ENCODE measurements around the gene CCL1. TPM values are rescaled to one million over a fixed set of nuclear protein-coding genes. Genes with fewer than 3 reads are reported as not detected.

CCL1 gene
- total and polyA plus RNA-seq, 8 donors: not detected

DNA sequence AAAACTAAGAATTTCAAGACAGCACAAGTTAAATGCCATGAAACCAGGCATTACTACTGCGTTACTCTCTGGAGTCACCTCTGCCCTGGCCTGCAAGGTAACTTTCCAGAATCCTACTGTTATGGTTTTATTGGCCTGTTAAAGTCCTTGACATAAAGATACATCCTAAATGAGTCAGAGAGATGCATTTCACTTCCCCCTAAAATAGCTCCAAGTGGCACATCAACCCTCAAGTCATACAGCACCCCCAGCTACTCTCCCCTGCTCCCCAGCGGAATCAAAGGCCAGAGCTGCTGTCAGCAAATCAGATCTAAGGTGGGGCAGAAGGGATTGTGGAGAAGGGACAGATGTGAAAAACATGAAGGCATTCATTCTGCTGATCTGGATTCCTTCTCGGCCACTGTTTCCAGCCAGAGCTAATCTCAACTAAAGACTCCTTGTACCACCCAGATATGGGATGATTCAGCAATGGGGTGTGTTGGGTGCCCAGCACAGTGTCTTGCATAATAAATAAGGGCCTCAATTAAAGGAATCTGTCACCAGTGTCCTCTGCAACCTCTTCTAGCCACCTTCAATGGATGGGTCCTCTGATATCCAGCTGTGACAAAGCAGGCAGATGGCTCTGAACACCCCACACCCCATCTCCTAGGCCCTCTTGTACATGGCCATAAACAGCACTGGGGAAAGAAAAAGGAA lies 8.5 kb upstream of the CCL1 start:
- TF ChIP-seq EP300 (IDR thresholded peaks at IDR 0.05): no peak
- no peak for TF ChIP-seq CTCF (IDR thresholded peaks at IDR 0.05)
- TF ChIP-seq POLR2AphosphoS5 (IDR thresholded peaks at IDR 0.05): no peak
- no peak for TF ChIP-seq POLR2A (IDR thresholded peaks at IDR 0.05)
- no peak overlapping the region for H3K4me3 ChIP-seq
- intact Hi-C loops (cut with DNase I; ENCODE audit: low total_unique reads): no loop called here
- H3K36me3 ChIP-seq: no peaks in the 10 kb centered on the region
- H3K27ac ChIP-seq: no peak overlapping the region
- 76 to 91% (median 88%) methylated on average over 3 of the region's 3 CpGs for WGBS, 5 donors
- peaks cover 0 to 5% (median 0%) of the 10 kb centered on the region in 4 donors for H3K4me1 ChIP-seq
- H3K9me3 ChIP-seq: no peaks in the 10 kb centered on the region
- DNase-seq: no peak
- peaks cover 0 to 13% (median 0%) of the 10 kb centered on the region in 3 donors for H3K27me3 ChIP-seq

DNA sequence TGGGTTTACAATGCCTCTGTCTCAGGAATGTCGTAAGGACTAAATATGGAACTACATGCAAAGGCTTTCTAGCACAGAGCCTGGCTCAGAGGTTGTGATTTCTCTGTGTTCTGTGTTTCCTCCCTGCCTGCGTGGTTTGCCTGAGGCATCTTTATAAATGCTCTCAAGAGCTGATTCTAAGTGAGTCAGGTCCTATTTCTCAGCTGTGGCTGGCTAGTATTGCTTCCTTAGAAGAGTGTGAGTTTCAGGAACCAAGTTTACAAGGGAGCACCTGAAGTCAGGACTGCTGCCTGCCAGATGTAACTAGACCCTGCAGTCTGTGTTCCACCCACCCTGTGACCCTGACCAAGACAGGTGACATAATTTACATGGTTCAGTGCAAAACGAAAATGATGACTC lies 8.0 kb upstream of the CCL1 start:
- Histone ChIP-seq H3K9me3 (no peaks in the 10 kb centered on the region), H3K4me3 (no peak overlapping the region), H3K36me3 (no peaks in the 10 kb centered on the region), H3K27me3 (peaks cover 0 to 18% (median 0%) of the 10 kb centered on the region in 3 donors), H3K27ac (no peak overlapping the region), H3K4me1 (peaks cover 0 to 5% (median 0%) of the 10 kb centered on the region in 4 donors)
- no peak for TF ChIP-seq POLR2A (IDR thresholded peaks at IDR 0.05)
- no peak for TF ChIP-seq CTCF (IDR thresholded peaks at IDR 0.05)
- TF ChIP-seq POLR2AphosphoS5 (IDR thresholded peaks at IDR 0.05): no peak
- no peak for TF ChIP-seq EP300 (IDR thresholded peaks at IDR 0.05)
- intact Hi-C loops (cut with DNase I; ENCODE audit: low total_unique reads): no loop called here
- DNase-seq: no peak
- WGBS, 5 donors: 34 to 50% (median 39%) methylated on average over 3 of the region's 3 CpGs

- H3K27me3 ChIP-seq: peaks cover 0 to 23% (median 0%) of the 10 kb centered on the region in 3 donors
- intact Hi-C loops (cut with DNase I; ENCODE audit: low total_unique reads): no loop called here
- peaks cover 0 to 5% (median 0%) of the 10 kb centered on the region in 4 donors for H3K4me1 ChIP-seq
- H3K4me3 ChIP-seq: no peak overlapping the region
- no peaks in the 10 kb centered on the region for H3K9me3 ChIP-seq
- no peak overlapping the region for H3K27ac ChIP-seq
- no peaks in the 10 kb centered on the region for H3K36me3 ChIP-seq
- TF ChIP-seq POLR2AphosphoS5 (IDR thresholded peaks at IDR 0.05) (no peak), CTCF (IDR thresholded peaks at IDR 0.05) (no peak), EP300 (IDR thresholded peaks at IDR 0.05) (no peak), POLR2A (IDR thresholded peaks at IDR 0.05) (no peak)
- DNase-seq: no peak
- WGBS, 5 donors: 78 to 95% (median 88%) methylated on average over 5 of the region's 5 CpGs
Observed at GRCh38 chr17:34370376-34370996, 7.5 kb upstream of the CCL1 start.

DNA sequence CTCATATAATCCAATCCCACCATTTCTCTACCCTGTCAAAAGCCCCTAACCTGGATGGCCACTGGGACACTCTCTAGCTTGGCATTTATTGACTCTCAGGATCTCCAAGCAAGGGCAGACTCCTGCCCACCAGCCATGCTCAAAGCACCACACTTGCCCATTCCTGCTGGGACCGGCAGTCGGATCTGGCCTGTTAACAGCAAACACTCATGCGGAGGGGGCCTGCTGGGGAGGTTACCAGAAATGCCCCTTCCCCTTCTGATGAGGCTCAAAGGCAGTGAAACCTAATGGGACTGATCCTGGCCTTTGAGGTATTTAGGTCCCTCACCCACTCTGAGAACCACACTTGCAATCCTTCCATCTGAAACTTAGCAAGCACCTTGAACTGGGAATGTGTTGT lies 6.5 kb upstream of the CCL1 start:
- peaks cover 0 to 5% (median 0%) of the 10 kb centered on the region in 4 donors for H3K4me1 ChIP-seq
- TF ChIP-seq CTCF (IDR thresholded peaks at IDR 0.05): no peak
- TF ChIP-seq POLR2AphosphoS5 (IDR thresholded peaks at IDR 0.05): no peak
- no peak for TF ChIP-seq POLR2A (IDR thresholded peaks at IDR 0.05)
- no peak for TF ChIP-seq EP300 (IDR thresholded peaks at IDR 0.05)
- H3K4me3 ChIP-seq: no peak overlapping the region
- no peaks in the 10 kb centered on the region for H3K9me3 ChIP-seq
- intact Hi-C loops (cut with DNase I; ENCODE audit: low total_unique reads): no loop called here
- 75 to 91% (median 78%) methylated on average over 3 of the region's 3 CpGs for WGBS, 5 donors
- H3K27ac ChIP-seq: no peak overlapping the region
- H3K27me3 ChIP-seq: peaks cover 0 to 28% (median 0%) of the 10 kb centered on the region in 3 donors
- H3K36me3 ChIP-seq: no peaks in the 10 kb centered on the region
- no peak for DNase-seq
